Hepatocyte (in vitro differentiated cells): Measurements from ENCODE around the gene SLC16A7.

Experiments used
- CTCF ChIP-seq: fragments of 200-600 bp; sonication (generic); IDR thresholded peaks from 2 replicates; pipeline ENCODE4 v1.5.1; 2016; ENCODE audit warnings: antibody characterized with exemption, mild to moderate bottlenecking; ENCODE audit not compliant: poor library complexity
- EZH2 ChIP-seq: fragments of 200-600 bp; sonication (generic); IDR thresholded peaks from 2 replicates; pipeline ENCODE4 v1.6.1; 2016; ENCODE audit warnings: antibody characterized with exemption, mild to moderate bottlenecking, borderline replicate concordance

GRCh38 chr12:59652130-59652529, 56.3 kb downstream of the SLC16A7 start:
- no peak for TF ChIP-seq EZH2
- TF ChIP-seq CTCF = no peak
